HK-2 (cell line): ENCODE measurements around the gene POLR1A.

ENCODE experiments used
- DNase-seq: peaks from one replicate; pipeline ENCODE4 v3.0.0-alpha.2; 2018; ENCODE audit not compliant: unreplicated experiment

The POLR1A gene

DNA sequence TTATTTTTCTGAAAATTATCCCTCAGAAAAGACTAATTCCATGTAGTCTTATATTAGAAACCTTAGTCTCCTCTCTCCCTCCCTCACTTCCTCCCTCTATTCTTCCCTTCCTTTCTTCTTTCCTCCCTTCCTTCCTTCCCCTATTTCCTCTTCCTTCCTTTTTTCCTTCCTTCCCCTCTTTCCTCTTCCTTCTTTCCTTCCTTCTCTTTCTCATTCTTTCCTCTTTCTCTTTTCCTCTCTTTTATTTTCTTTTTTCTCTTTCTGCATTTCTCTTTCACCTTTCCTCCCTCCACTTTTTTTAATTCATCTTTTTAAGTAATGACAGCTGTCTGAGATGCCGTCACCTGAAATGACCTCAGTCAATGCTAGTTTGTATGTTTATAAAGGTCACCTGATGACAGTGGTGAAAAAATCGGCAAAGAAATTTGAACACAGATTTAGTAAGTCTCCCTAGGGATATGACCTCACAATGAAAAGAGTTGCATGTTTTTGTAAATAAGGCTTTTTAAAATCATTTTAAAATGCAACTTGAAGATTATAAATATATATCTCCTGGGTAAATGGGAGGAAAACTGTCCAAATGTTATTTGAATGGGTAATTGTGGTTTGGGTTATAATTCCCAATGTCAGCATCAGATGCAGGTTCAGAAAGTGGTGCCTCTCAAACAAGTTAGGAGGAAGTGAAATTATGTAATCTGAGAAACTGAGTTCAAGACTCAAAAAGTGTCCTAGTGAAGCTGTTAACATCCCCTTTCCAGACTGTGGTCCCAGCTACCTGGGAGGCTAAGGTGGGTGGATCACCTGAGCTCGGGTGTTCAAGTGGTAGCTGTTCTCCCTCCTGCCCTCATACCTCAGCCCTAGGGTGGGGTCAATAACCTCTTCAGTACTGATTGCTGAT, 126.6 kb downstream of the POLR1A start:
- no peak for DNase-seq

DNA sequence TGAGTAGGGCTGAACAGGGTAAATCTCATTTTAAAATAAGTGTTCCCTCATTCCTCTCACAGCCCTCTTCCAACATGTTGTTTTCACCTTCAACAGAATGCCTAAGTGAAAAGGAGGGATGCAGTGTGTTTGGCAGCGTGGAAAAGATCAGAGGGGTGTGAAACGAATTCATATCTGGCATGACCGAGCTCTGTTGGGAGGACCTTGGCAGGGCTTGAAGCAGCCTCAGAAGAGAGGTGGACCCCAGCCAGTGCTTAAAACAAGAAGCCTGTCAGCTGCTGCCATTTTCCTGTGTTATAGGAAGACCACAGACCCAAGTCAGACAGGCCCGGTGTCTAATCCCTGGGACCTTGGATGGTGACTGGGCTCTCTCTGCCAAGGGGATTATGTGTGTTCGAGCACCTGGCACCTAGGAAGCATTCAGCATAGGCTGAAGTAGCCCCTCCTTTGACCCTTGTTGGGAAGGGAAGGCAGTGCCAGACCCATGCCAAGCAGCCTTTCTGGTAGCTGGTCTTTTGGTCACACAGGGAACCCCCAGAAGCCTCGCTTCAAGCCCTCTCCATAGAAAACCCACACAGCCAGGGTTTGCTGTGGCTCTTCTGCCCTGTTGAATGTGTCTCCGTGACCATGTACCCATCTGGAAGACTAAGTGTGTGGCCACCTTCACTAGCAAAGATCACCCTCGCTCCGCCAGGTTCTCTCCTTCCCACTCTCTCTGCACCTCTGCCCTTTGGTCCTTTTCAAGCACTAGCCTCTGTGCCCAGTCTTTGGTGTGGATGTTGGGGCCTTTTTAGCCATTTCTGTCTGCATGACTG, 129.4 kb downstream of the POLR1A start:
- DNase-seq = no peak

DNA sequence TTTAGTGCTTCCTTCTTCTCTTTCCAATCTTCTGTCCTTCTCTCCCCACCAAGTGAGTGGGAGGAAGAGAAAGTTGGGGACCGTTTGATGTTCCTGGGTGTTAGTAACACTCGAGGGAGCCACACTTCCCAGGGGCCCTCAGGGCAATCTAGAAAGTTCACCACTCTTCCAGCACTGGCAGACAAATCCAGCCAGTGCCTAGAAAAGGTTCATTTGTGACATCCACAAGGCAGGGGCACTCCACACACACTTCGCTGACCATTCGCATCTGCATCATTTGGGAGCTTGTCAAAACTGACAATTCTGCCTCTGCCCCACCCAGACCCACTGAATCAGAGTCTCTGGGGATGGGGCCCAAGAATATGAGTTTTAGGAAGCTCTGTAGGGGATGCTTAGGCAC, 130.1 kb downstream of the POLR1A start:
- no peak for DNase-seq

DNA sequence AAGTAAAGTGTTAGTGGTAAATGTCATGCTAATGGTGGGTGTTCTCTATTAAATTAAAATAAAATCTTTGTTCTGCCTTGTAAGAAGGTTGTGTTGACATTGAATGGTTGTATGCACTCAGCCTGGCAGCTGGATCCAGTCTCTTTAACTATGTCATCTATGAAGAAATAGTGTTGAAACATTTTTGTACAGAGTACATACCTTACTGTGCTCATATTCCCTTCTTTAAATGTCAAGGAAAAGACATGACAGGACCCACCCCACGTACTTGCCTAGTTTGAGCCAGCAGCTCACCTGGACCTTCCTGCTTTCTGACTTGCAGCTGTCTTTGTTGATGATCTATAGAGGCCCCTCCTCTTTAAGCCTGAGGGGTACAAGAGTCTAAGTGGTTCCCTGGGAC, 131.3 kb downstream of the POLR1A start:
- DNase-seq = no peak

DNA sequence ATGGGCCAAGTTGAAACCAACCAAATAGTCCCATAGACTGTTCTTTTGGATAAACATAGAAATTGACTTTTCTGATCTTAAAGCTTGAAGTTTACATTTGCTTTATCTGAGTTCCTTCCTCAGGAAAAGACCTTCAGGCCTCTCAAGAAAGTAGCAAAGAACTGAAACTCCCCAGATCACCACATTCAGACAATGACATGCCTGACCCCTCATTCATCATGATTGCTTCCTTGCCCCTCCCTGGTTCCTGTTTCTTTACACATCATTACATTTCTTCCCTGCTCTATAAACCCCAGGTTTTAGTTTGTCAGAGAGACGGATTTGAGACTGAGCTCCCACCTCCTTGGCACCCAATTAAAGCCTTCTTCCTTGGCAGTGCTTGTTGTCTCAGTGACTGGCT, 133.3 kb downstream of the POLR1A start:
- no peak for DNase-seq

DNA sequence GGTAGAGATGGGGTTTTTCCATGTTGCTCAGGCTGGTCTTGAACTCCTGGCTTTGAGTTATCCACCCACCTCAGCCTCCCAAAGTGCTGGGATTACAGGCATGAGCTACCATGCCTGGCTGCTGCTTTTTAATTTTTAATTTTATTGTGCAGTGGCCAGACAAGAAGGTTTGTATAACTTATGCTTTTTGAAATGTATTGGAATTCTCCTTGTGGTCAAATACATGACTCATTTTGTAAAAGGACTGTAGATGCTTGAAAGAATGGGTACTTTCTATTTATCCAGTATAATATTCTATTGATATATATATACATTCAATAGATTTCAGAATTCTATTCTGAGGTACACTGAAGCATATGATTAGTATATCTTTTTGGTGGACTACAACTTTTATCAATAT, 134.3 kb downstream of the POLR1A start:
- no peak for DNase-seq
